Thoracic aorta (tissue), 2 donors: ENCODE measurements around the gene DPF3. TPM values are rescaled to one million over a fixed set of nuclear protein-coding genes. Genes with fewer than 3 reads are reported as not detected.
"Not testable (repeated sequence)": the region's sequence is repeated elsewhere in the genome, so short reads cannot be mapped to it uniquely, and the experiment has no call there.

ENCODE experiments used
- ATAC-seq: fragments of 150-250 bp; one replicate; pipeline ENCODE4 v1.8.0; 2017; ENCODE audit warnings: low read depth; ENCODE audit not compliant: insufficient number of reproducible peaks, low FRiP score
- DNase-seq: peaks from one replicate; pipeline ENCODE4 v3.0.0-alpha.2; 2020; ENCODE audit warnings: low spot score
- H3K27ac ChIP-seq, 2 donors: fragments of 200-600 bp; sonication (generic); 1 replicate in 1 of 2; 2 replicates in 1 of 2; pipeline ENCODE4 v1.5.1; 2016; ENCODE audit warnings: mild to moderate bottlenecking in 2 of 2, moderate library complexity in 2 of 2
- H3K27me3 ChIP-seq: fragments of 200-600 bp; sonication (generic); replicated peaks from 2 replicates; pipeline ENCODE4 v1.6.0; 2016; ENCODE audit warnings: mild to moderate bottlenecking; ENCODE audit not compliant: insufficient read depth
- H3K36me3 ChIP-seq: fragments of 200-600 bp; sonication (generic); one replicate; pipeline ENCODE4 v1.5.1; 2016
- H3K4me1 ChIP-seq, 2 donors: fragments of 200-600 bp; sonication (generic); 1 replicate in 1 of 2; 2 replicates in 1 of 2; pipeline versions ENCODE4 v1.5.1 to v1.6.0; 2016; ENCODE audit warnings: low read depth in 2 of 2, mild to moderate bottlenecking in 1 of 2; ENCODE audit not compliant: control insufficient read depth in 1 of 2
- H3K4me3 ChIP-seq: fragments of 200-600 bp; sonication (generic); 2 replicates; pipeline ENCODE4 v1.5.1; 2016; ENCODE audit warnings: mild to moderate bottlenecking
- H3K9me3 ChIP-seq: fragments of 200-600 bp; sonication (generic); 2 replicates; pipeline ENCODE4 v1.5.1; 2016
- total RNA-seq, 2 donors: library from RNA; depleted of rRNA; stranded (reverse); fragments of >200 nt; gene quantifications; one replicate each; pipeline versions ENCODE4 v1.1.0 to v1.2.3, GENCODE V29; 2016
- TF ChIP-seq, protein P1 (sequence below): fragments of 200-600 bp; sonication (generic); IDR thresholded peaks from one replicate; pipeline ENCODE4 v1.5.1; 2019; ENCODE audit warnings: antibody characterized with exemption

Gene DPF3
- total RNA-seq, 2 donors from 2014 or later = 2.2 to 8.9 TPM

DNA sequence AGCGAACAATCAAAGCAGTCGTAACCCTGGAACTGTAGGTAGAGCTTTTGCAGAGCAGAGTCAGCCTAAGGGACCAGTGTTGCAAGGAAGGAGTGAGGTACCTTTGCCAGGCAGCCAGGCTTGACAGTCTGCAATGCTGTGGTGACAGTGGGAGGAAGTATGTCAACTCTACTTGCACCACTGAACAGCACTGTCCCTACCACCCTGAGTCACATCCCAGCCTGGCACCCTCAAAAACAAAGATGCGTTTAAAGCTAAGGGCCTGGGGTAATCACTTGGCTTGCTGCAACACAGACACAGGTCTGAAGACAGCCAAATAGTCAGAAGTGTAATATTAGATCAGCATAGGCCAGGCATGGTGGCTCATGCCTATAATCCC, 141.9 kb downstream of the DPF3 start:
- Histone ChIP-seq H3K9me3 (no peaks in the 10 kb centered on the region), H3K36me3 (no peaks in the 10 kb centered on the region), H3K27ac (no peak overlapping the region), H3K4me3 (no peak overlapping the region), H3K27me3 (no peaks in the 10 kb centered on the region), H3K4me1 (peaks cover 0 to under 1% of the 10 kb centered on the region in 2 donors)
- TF ChIP-seq, protein P1, sequence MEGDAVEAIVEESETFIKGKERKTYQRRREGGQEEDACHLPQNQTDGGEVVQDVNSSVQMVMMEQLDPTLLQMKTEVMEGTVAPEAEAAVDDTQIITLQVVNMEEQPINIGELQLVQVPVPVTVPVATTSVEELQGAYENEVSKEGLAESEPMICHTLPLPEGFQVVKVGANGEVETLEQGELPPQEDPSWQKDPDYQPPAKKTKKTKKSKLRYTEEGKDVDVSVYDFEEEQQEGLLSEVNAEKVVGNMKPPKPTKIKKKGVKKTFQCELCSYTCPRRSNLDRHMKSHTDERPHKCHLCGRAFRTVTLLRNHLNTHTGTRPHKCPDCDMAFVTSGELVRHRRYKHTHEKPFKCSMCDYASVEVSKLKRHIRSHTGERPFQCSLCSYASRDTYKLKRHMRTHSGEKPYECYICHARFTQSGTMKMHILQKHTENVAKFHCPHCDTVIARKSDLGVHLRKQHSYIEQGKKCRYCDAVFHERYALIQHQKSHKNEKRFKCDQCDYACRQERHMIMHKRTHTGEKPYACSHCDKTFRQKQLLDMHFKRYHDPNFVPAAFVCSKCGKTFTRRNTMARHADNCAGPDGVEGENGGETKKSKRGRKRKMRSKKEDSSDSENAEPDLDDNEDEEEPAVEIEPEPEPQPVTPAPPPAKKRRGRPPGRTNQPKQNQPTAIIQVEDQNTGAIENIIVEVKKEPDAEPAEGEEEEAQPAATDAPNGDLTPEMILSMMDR = no peak
- DNase-seq (no peak), ATAC-seq (no peak)

- no peak overlapping the region for H3K27ac ChIP-seq
- ATAC-seq (no peak), DNase-seq (no peak)
- H3K9me3 ChIP-seq = no peaks in the 10 kb centered on the region
- TF ChIP-seq, protein P1 = no peak
- H3K4me3 ChIP-seq = no peak overlapping the region
- H3K27me3 ChIP-seq = no peaks in the 10 kb centered on the region
- peaks cover 4 to 6% of the 10 kb centered on the region in 2 donors for H3K4me1 ChIP-seq
- no peaks in the 10 kb centered on the region for H3K36me3 ChIP-seq
Observed at GRCh38 chr14:72751276-72752033, 142.4 kb downstream of the DPF3 start.

DNA sequence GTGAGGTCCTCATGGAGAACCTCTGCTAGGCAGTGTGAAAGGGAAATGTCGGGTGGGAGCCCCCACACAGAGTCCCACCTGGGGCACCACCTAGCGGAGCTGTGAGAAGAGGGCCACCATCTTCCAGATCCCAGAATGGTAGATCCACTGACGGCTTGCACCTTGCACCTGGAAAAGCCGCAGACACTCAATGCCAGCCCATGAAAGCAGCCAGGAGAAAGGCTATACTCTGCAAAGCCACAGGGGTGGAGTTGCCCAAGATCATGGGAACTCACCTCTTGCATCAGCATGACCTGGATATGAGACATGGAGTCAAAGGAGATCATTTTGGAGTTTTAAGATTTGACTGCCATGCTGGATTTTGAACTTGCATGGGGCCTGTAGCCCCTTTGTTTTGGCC, 145.0 kb downstream of the DPF3 start:
- not testable (repeated sequence) for H3K27me3 ChIP-seq, H3K9me3 ChIP-seq, DNase-seq, H3K27ac ChIP-seq, H3K36me3 ChIP-seq, H3K4me3 ChIP-seq, ATAC-seq
- H3K4me1 ChIP-seq = peaks cover 15 to 26% of the 10 kb centered on the region in 2 donors

- Histone ChIP-seq H3K9me3 (no peaks in the 10 kb centered on the region), H3K27ac (no peak overlapping the region), H3K27me3 (no peaks in the 10 kb centered on the region), H3K4me1 (peaks cover 21 to 36% of the 10 kb centered on the region in 2 donors), H3K4me3 (no peak overlapping the region), H3K36me3 (no peaks in the 10 kb centered on the region)
- no peak for DNase-seq
- TF ChIP-seq, protein P1 = no peak
- no peak for ATAC-seq
Observed at GRCh38 chr14:72747652-72748051, 146.2 kb downstream of the DPF3 start.

DNA sequence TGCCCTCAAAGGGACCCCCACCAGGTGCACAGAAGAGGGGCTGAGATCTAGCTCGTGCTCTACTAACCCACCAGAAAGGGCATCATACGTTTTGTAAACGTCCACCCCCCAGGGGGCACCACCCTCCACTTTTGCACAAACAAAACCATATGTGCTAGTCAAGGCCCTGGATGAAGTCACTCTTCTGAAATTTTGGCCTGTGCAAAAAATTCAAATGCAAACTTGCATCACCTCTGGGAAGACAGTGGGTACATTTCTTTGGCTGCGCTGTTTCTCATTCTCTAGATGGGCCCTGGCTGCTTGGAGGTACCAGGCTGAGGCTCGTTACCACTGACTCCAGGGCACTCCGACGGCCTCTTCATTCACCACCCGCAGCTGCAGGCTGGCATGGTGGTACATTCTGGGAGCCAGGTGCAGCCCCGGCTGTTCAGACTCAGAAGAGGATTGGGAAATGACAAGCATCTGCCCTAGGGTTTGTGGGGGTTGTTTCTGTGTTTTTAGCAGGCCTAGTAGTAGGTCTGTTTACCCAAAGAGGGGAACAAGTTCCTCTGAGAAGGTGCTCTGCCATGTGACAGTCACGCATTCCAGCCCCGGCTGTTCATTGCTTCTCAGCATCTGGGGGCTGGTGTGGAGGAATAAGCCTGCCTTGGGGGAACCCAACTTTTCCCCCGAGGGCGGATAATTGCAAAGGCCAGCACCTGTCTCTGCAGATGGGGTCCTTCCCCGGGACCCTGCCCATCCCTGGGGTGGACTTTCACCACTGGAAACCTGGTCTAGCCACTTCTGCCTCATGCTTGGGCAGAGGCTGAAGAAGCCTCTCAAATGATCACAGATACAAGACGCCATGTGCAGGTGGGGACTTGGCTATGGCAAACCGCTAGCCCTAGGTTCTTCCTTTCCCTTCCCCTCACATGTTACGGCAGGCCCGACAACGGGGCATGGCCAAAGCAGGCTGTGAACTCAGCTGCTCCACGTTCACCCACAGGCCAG, 147.6 kb downstream of the DPF3 start:
- Histone ChIP-seq H3K27ac (peak overlapping the region; percentile 66 to 73), H3K36me3 (no peaks in the 10 kb centered on the region), H3K27me3 (no peaks in the 10 kb centered on the region), H3K9me3 (no peaks in the 10 kb centered on the region), H3K4me3 (peak overlapping the region; percentile 34), H3K4me1 (peaks cover 21 to 36% of the 10 kb centered on the region in 2 donors)
- ATAC-seq (peak; percentile 57), DNase-seq (no peak)
- TF ChIP-seq, protein P1 = peak; percentile 25
